Ascending aorta (tissue), 2 donors: Measurements from ENCODE around the gene AOX1. TPM values are rescaled to one million over a fixed set of nuclear protein-coding genes. Genes with fewer than 3 reads are reported as not detected.
"Not testable (repeated sequence)": the region's sequence is repeated elsewhere in the genome, so short reads cannot be mapped to it uniquely, and the experiment has no call there.

Source experiments
- DNase-seq, 2 donors: peaks; one replicate each; pipeline ENCODE4 v3.0.0-alpha.2; 2019; ENCODE audit warnings: low spot score in 2 of 2
- H3K27ac ChIP-seq, 2 donors: fragments of 200-600 bp; sonication (generic); one replicate each; pipeline ENCODE4 v1.5.1; 2016 to 2017; ENCODE audit warnings: mild to moderate bottlenecking in 1 of 2
- H3K27me3 ChIP-seq: fragments of 200-600 bp; sonication (generic); one replicate; pipeline ENCODE4 v1.5.1; 2017
- H3K36me3 ChIP-seq, 2 donors: fragments of 200-600 bp; sonication (generic); one replicate each; pipeline ENCODE4 v1.5.1; 2016
- H3K4me1 ChIP-seq, 2 donors: fragments of 200-600 bp; sonication (generic); one replicate each; pipeline ENCODE4 v1.5.1; 2016 to 2017; ENCODE audit warnings: mild to moderate bottlenecking in 1 of 2
- H3K4me3 ChIP-seq, 2 donors: fragments of 200-600 bp; sonication (generic); one replicate each; pipeline ENCODE4 v1.5.1; 2016 to 2017; ENCODE audit warnings: mild to moderate bottlenecking in 1 of 2
- H3K9me3 ChIP-seq, 2 donors: fragments of 200-600 bp; sonication (generic); one replicate each; pipeline ENCODE4 v1.5.1; 2016
- CTCF ChIP-seq, 3 experiments: fragments of 200-600 bp in 2 of 3; fragments of 450-650 bp in 1 of 3; sonication (generic) in 2 of 3; IDR thresholded peaks; one replicate each; pipeline ENCODE4 v1.5.1; 2016 to 2019; ENCODE audit warnings: antibody characterized with exemption in 3 of 3, mild to moderate bottlenecking in 1 of 3, moderate library complexity in 1 of 3
- intact Hi-C: fragments of 100-400 bp; cut with DNase I; formaldehyde crosslinking; loops from one replicate; pipeline ENCODE4 v1.15.1; 2023
- total RNA-seq: library from RNA; depleted of rRNA; stranded (reverse); fragments of >200 nt; gene quantifications from one replicate; pipeline ENCODE4 v1.1.0, GENCODE V29; 2016

AOX1 gene
- total RNA-seq, 1 donor from 2014 or later: 59.2 TPM

- no peak overlapping the region for H3K4me3 ChIP-seq
- H3K27me3 ChIP-seq: no peaks in the 10 kb centered on the region
- intact Hi-C loops: no loop called here
- no peak for DNase-seq
- peaks cover 0 to 9% of the 10 kb centered on the region in 2 donors for H3K36me3 ChIP-seq
- H3K9me3 ChIP-seq: no peaks in the 10 kb centered on the region
- H3K4me1 ChIP-seq: no peaks in the 10 kb centered on the region
- TF ChIP-seq CTCF (IDR thresholded peaks at IDR 0.05): no peak
- no peak overlapping the region for H3K27ac ChIP-seq
Observed at GRCh38 chr2:200602584-200602983, 16.8 kb downstream of the AOX1 start.

- intact Hi-C loops: no loop called here
- TF ChIP-seq CTCF (IDR thresholded peaks at IDR 0.05): no peak
- no peaks in the 10 kb centered on the region for H3K9me3 ChIP-seq
- no peak for DNase-seq
- no peak overlapping the region for H3K4me3 ChIP-seq
- H3K27ac ChIP-seq: no peak overlapping the region
- H3K27me3 ChIP-seq: no peaks in the 10 kb centered on the region
- peaks cover 0 to 9% of the 10 kb centered on the region in 2 donors for H3K36me3 ChIP-seq
- H3K4me1 ChIP-seq: no peaks in the 10 kb centered on the region
Observed at GRCh38 chr2:200603972-200604371, 18.2 kb downstream of the AOX1 start.

- H3K4me3 ChIP-seq: no peak overlapping the region
- TF ChIP-seq CTCF (IDR thresholded peaks at IDR 0.05): no peak
- intact Hi-C loops: no loop called here
- no peak overlapping the region for H3K27ac ChIP-seq
- no peaks in the 10 kb centered on the region for H3K4me1 ChIP-seq
- H3K36me3 ChIP-seq: peaks cover 0 to 9% of the 10 kb centered on the region in 2 donors
- H3K27me3 ChIP-seq: no peaks in the 10 kb centered on the region
- no peak for DNase-seq
- no peaks in the 10 kb centered on the region for H3K9me3 ChIP-seq
Observed at GRCh38 chr2:200604571-200605255, 18.9 kb downstream of the AOX1 start.

- Histone ChIP-seq H3K4me1 (no peaks in the 10 kb centered on the region), H3K4me3 (no peak overlapping the region), H3K27me3 (no peaks in the 10 kb centered on the region), H3K27ac (no peak overlapping the region), H3K9me3 (no peaks in the 10 kb centered on the region), H3K36me3 (peaks cover 0 to 9% of the 10 kb centered on the region in 2 donors)
- intact Hi-C loops: no loop called here
- no peak for DNase-seq
- TF ChIP-seq CTCF (IDR thresholded peaks at IDR 0.05): no peak
Observed at GRCh38 chr2:200608341-200609027, 22.7 kb downstream of the AOX1 start.

GRCh38 chr2:200609028-200609614 is 23.3 kb downstream of the AOX1 start:
- H3K27me3 ChIP-seq: no peaks in the 10 kb centered on the region
- peaks cover 0 to 9% of the 10 kb centered on the region in 2 donors for H3K36me3 ChIP-seq
- intact Hi-C loops: no loop called here
- no peaks in the 10 kb centered on the region for H3K9me3 ChIP-seq
- peak in 1 of 2 donors; percentile 71 for DNase-seq
- H3K4me3 ChIP-seq: no peak overlapping the region
- no peak for TF ChIP-seq CTCF (IDR thresholded peaks at IDR 0.05)
- H3K27ac ChIP-seq: no peak overlapping the region
- H3K4me1 ChIP-seq: no peaks in the 10 kb centered on the region

GRCh38 chr2:200610217-200610616 is 24.4 kb downstream of the AOX1 start:
- not testable (repeated sequence) for H3K27ac ChIP-seq, H3K4me3 ChIP-seq, H3K4me1 ChIP-seq, H3K36me3 ChIP-seq, DNase-seq, H3K9me3 ChIP-seq, H3K27me3 ChIP-seq
- intact Hi-C loops: loop anchor here (10.0 kb wide), 1 partner anchor 95 kb away; no protein-coding TSS in a partner anchor
